NCI-H82 (cell line): Measurements from ENCODE around the gene AMOTL2.

Experiments
- DNase-seq: peaks from one replicate; lab custom pipeline; 2025; lab: John Stamatoyannopoulos, UW

The AMOTL2 gene

DNA sequence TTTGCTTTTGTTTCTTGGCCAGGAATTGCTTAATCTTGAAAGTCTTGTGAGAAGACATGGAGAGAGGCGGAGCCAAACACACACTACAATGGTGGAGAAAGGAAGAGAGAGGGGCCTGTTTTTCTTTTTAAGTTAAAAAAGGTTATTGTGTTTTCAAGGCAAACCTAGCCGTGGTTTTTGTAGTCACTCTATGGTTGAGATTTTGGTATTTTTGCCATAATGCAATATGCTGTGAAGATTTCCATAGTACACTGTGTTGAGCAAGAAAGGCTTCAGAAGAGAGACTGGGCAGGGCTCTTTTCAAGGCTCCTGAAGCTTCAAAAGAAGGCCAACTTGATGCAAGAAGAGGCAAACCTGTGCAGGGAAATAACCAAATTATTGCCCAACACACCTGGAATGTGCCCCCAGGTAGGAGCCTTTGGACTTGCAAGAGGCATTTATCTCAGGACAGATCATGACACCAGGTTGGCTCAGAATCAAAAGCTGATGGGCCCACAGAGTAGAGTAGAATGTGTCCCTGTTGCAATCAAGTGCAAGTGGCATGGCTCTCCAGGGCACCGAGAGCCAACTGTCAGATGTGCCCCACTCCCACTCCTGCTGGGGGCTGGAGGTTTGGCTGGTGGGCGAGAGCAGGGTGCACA is 22.1 kb downstream of the AMOTL2 start:
- no peak for DNase-seq

DNA sequence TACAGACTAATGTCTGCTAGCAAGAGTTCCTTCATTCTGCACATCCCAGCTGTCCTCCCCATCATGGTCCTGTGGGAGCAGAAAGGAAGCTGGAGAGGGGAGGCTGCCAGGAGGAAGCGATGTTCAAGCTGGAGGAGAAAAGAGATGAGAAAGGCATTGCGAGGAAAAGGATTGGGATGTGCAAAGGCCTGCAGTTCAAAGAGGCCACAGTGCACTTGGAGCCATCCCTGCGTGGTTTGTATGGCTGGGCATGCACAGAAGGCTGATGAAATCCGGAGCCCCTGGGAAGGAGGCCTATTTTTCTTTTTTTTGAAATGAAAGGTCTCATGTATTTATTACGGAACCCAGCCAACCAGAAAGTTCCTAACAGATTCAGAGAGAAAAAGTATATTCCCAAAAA is 22.8 kb downstream of the AMOTL2 start:
- DNase-seq, result no peak

DNA sequence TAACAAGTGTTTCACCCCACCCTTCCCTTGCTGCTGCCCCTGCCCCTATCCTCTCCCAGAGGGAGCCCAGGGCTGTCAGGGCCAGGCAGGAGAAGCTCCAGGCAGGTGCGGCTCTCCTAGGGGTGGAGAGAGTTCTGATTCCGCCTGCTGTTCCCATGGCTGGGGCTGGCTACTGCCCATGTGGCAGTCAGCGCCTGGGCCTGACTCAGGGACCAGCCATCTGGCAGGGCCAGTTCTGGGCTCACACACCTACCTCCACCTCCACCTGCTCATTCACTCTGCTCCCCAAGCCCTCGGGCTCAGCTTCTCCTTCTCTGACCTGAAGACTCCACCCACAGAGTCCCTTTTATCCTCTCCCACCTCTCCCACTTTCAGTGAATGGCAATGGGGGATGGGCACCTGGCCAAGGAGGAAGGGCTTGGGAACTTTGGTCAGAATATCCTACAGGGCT is 23.4 kb downstream of the AMOTL2 start:
- no peak for DNase-seq

DNA sequence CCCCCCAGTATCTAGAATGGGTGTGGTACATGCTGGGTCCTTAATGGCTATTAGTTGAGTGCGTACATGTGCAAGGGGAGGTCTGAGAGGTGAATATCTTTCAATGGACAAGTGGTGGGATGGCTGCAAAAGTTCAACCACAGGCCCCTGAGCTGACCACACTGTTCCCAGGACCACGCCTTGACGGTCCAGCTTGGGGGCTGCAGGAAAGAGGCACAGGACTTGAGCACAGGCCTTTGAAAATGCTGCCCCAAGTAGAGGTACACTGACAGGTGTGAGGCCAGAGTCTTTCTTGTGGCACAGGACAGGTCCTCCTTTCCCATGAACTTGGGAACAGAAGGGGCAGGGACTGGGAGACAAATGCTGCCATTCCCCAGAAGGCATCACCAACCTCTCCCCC is 24.0 kb downstream of the AMOTL2 start:
- DNase-seq, result no peak

DNA sequence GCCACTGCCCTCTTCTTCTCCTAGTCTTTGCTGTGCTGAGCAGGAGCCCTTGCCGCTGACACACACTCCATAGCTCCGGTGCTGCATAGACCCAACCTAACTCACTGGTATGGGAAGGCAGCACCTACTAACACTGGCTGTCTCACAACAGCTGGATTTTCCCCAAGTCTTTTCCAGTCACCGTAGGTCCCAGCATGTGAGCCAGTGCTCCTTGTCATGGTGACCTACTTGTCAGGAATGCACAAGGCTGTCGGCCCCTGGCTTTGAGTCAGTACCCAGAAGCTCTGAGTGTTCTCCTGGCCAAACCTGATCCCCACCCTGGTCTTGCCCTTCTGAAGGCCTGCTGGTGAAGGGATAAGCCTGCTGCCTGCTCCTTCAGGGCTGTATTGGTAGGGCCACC is 25.7 kb downstream of the AMOTL2 start:
- no peak for DNase-seq

DNA sequence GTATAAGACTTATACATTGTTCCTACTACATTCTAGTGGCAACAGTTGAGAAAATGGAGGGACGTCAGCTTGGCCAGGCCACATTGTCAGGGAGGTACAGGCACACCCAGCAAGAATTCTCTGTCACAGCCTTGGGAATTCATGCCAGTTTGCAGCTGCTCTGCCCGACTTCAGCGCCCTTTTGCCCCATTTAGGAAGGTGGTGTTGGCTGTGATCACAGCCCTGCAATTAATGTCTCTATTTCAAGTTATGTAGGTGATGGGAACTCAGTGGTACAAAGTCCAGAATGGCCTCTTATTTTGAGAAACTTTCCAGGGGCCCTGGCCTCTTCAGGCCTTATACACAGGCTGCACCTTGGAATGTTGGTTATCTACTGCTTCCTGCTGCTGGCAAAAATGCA is 26.7 kb downstream of the AMOTL2 start:
- no peak for DNase-seq

DNA sequence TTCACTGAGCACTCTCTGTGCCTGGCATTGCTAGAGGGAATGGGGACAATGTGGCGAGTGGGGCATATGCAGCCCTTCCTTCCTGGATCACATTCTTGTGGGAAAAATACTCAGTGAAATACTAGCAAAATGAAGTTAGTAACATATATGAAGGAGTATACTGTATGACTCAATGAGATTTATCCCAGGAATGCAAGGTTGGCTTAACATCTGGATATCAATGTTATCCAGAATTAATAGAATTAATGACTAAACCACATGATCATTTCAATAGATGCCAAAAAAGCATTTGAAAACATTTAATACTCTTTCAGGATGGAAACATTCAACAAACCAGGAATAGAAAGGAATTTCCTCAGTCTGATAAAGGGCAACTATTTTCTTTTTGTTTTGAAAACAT is 27.5 kb downstream of the AMOTL2 start:
- no peak for DNase-seq

DNA sequence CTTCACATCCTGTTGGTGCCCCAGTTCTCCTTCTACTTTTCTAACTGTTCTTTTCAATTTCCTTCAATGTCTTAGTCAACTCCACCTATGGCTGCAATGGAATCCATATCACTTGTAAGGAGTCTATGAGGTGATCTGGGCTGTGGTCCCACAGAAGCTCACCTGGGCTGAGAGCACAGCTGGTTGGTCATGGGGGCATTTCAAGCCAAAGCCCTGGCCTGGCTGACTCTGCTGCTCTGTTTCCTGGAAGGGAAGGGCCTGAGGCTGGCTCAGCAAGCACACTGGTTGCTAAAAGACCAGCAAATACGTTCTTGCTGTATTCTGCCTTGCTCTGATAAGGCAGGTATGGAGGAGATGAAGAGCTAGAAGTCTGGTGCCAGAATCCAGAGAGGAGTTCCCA is 29.0 kb downstream of the AMOTL2 start:
- DNase-seq, result no peak

DNA sequence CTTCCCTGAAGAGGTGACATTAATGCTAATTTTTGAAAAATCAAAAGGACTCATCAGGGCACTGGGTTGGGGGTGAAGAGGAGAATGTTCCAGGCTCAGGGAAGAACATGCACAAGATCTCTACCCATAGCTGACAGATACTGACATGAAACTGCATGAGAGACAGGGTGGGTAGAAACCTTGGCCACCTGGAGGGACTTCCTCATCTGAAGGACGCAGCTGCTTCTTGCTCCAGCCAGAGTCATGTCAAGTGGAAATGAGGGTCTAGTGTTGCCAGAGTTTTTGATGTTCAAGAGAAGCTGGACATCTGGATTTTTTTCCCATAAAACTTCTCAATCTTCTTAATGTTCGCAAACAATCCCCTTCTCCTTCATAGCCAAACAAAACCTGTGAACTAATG is 29.7 kb downstream of the AMOTL2 start:
- no peak for DNase-seq

DNA sequence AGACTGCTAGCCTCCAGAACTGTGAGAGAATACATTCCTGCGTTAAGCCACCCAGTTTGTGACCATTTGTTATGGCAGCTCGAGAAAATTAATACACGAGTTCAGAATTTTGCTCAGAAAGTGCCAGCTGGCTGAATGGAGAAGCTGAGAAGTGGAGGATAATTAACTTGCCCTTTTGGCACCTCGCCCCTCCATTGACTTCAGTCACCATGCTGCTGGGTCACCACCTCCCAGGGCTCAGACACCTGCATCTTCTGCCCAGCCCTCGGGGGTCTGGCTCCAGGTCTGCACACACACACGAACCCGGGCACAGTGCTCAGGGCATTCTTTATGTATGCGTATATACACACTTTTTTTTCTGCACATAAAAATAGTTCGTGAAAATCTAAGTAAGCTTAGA is 32.0 kb downstream of the AMOTL2 start:
- DNase-seq, result no peak

DNA sequence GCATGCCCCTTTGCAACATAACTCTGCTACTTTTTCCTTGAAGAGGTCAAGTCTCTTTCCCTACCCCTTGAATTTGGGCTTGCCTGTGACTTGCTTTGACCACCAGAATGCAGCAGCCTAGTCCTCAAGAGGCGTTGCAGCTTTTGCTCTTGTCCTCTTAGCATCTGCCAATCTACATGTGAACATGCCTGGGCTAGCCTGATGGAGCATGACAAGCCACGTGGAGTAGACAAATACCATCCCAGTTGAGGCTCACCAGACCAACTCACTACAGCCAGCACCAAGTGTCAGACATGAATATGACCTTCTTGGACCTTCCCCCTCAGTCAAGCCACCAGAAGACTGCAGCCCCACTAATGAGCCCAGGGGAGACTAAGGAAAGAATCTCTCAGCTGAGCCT is 32.9 kb downstream of the AMOTL2 start:
- no peak for DNase-seq

DNA sequence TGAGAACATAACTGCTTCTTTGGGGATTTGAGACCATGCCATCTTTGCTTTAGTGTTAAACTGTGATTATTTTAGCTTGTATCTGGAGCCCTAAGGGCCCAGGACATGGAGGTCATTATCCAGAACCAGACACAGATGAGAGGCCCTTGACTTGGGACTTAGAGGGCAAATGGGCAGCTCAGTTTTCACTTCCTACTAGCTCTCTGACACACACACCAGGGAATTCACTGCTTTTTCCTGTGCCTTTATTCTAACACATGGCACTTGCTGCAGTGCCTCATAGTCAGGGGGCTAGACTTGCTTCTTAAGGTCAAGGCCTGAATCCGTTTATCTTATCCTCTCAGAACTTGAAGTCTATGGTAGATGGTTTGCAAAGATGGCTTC is 33.3 kb downstream of the AMOTL2 start:
- no peak for DNase-seq

DNA sequence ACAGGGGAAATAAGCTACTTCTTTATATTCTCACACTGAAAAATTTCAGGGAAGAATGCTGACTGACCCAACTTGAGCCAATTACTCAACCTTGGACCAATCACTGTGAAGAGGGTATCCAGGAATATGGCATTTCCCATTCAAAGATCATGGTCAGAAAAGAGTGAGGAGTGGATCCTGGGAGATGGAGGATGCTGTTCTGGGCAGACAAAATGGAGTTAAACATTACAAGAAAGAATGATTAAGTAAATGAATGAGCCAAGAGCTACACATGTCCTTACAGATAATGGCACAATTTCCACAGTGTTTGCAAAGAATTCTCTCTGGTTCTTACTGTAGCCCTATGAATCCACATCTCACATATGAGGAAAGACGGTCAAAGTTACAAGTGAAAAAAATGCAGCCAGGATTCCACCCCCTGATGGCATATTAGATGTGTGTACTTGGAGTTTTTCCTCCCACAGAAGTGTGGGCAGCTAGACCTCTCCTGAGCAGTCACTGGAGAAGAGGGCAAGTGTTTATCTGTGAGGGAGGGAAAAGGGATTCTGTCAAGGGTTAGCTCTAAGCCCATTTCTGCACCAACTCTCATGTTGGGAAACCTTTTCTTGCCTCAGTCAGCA is 33.8 kb downstream of the AMOTL2 start:
- no peak for DNase-seq

DNA sequence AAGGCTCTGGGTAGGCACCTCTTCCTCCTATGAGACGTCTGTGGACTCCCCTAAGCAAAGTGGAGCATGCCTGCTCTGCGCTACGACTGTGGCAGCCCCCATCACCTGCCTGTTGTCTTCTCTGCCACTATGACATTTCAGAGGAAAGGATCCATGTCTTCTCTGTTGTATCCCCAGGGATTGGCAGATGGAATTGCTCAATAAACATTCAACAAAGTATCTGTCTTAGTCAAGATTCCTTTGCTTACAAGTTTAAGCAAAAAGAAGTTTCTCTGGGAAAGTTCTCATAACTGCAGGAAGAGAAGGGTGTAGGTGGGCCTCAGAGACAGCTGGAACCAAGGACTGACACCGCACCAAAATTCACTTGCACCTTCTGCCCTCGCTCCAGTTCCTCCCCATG is 34.3 kb downstream of the AMOTL2 start:
- no peak for DNase-seq

DNA sequence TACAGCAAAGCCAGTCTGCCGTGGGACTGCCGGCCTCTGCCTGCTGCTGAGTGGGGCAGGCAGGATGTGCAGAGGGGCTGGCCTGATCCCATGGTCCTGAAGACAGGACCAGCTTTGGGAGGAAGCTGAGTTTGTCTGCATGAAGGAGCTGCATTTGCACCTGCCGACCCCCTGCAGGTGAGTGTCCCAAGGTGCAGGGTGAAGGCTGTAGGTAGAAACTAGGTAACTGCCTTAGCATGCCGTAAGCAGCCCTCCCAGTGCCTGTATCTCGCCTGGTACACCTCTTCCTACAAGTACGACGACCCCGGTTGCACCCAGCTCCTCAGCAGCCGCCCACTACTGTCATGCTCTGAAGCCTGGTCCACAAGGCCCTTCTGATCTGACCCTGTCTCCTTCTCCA is 34.9 kb downstream of the AMOTL2 start:
- no peak for DNase-seq

DNA sequence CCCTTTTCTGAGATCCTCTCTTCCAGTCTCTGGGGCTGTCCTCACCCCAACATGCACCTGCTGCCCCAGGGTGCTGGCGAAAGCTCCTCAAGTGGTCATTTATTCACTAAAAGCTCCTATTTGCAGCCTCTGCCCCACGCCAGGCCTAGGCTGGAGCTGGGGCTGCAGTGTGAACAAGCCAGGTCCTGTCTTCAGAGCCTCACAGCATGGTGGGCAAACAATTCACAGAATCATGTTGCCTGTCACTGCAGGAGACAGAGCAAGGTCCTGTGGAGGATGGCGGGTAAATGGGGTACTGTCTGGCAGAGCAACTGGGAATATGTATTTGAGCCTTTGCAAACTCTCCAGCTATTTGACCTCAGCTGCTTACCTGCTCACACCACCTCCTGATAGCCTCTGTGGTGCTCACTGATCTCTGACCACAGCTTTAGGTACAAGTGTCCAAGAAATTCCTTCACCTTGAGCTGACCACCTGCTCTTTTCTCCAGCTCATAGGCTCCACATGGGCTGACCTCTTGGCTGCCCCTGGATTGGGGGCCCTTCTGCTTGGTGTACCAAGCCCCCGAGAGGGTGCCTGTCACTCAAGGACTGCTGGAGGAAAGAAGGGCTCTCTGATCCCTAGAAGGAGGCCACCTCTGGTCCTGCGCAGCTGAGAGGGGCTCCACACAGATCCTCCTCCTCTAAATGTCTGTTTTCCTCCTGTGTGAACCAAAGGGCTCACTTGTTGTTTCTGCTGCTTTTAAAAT is 35.6 kb downstream of the AMOTL2 start:
- no peak for DNase-seq

DNA sequence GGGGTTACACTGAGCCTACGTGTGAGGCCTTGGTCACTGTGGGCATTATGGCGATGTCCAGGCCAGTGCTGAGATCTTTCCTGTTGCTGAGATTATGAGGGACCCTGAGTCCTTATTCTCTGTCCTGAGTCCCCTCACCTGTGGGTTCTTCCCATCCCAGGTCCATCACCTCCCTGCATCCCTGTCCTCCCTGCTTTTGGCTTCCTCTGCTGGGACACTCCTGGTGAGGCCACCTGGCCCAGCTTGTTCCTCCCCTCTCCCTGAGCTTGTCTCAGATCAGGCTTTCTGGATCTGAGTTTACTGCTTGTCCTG is 36.1 kb downstream of the AMOTL2 start:
- no peak for DNase-seq

DNA sequence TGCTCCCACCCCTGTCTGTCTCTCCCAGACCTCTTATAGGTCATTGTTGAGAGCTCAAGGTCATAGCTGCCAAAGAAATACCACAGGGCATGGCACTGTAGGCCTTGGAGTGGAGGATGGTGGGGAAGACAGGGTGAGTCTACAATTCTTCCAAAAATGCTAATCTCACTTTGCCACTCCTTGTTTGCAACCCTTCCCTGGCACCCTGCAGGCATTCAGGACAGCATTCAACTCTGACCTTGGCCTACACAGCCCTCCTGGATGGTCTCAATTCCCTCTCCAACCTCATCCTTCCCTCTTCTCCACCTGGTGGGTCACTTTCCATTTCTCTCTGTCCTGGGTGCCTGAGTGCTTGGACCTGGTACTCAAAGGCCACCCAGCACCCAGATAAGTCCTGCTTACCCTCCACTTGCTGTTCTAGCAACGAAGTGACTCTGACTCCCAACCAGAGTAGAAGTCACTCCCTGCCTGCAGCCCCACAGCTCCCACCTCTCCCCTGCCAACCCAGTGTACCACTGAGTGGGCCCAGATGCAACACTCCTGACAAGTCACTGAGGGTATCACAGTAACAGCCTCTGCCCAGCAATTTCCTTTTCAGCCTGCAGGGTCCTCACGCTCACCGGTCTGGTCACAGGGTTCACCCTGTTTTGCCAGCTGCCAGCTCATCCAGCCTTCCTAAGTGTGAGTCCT is 36.6 kb downstream of the AMOTL2 start:
- no peak for DNase-seq

DNA sequence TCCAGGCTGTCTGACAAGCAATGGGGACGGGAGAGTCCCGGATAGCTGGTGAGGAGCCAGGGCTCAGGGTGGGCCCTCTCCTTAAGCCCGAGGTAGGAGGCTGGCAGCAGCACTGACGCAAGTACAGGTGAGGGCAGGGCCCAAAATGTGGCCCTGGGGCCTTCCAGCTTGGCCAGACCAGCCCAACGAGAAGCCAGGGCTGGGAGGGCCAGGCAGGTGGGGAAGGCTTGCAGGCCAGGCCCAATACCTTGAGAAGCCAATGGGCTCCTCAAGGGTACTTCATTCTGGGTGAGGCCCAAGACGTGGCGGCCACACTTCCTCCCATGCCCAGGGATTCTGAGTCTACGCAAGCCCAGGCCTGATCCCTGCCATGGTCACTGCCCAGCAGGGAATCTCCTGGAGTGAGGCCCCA is 37.2 kb downstream of the AMOTL2 start:
- DNase-seq, result no peak

DNA sequence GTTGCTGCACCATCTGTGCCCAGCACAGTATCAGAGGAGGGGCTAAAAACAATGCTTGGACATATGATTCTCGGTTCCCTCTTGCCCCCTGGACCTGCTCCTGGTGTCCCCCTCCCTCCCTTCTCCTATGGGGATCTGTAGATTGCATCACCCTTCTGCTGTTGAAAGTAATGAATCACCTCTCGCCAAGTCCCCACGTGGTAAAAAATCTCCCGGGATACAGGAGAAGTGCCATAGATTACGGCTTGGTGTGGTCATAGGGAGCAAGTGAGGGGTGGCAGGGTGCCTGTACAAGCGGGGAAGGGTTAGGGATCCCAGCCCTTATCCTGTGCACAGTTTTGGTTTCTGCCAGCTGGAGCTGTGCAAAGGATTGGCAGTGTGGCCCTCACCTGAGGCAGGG is 37.7 kb downstream of the AMOTL2 start:
- DNase-seq, result no peak

DNA sequence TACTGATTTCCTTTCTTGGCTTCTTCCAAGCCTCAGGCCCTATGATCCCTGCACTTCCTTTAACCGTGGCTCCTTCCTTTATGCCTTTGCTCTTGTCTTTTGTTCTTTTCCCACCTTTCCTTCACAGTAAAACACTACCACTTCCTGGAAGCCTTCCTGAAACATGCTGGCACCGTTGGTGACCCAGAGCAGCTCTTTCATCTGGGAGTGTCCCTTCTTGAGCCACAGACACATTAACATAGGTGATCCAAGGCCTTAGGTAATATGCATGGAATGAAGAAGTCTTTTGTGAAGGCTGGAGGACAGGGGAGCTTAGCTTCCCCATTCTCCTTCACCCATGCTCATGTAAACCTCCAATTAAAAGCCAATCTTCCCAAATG is 39.4 kb downstream of the AMOTL2 start:
- DNase-seq, result no peak

DNA sequence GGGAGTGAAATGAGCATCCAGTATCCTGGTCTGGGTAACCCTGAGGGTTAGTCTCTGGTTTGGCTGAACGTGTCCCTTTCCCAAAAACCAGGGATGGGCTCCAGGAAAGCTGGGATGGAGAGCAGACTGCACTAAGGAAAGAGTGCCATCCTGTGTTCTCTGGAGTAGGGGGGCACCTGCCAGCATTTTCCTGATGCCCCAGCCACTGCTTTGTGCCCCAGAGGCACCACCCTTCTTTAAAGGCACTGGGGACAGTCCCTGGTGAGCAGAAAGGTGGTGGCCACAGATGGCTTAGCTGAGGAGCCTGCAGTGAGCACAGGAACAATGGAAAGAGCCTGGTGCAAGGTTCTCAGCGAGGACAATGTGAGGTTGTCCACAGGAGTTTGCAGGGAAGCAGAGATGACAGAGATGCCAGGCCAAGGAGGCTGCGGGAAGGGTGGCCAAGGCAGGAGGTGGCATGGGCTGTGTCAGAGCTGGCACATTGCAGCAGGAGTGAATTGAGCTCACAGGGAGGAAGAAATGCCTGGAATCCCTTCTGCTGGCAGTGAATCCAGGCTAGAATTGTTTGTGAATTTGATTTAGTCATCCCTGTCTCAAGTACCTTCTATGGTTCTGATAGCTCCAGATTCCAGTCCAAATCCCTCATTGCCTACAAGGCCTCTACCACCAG is 39.9 kb downstream of the AMOTL2 start:
- no peak for DNase-seq
